ENCODE measurements around the gene CTSE. TPM values are rescaled to one million over a fixed set of nuclear protein-coding genes. Genes with fewer than 3 reads are reported as not detected.

The CTSE gene
- polyA plus RNA-seq, 2 of the 4 experiments (the other 2 are of a cell fraction), result not detected

GRCh38 chr1:205980237-205980870, 43.3 kb downstream of the CTSE start:
- POLR2A ChIA-PET, result no interaction called here
- Histone ChIP-seq H3K4me1 (peaks cover 21% of the 10 kb centered on the region), H3K4me2 (no peak overlapping the region), H3K4me3 (no peak overlapping the region), H3K9me3 (no peaks in the 10 kb centered on the region), H3K27ac (no peak overlapping the region)
- DNase-seq (ENCODE audit: low read depth in 1 of 2, low spot score in 1 of 2), result no peak
- no peak for FAIRE-seq
- no peak for TF ChIP-seq REST (IDR thresholded peaks at IDR 0.05)
- TF ChIP-seq HOXB5 (CRISPR knock-in tag; IDR thresholded peaks at IDR 0.05), result no peak
- no peak for TF ChIP-seq MAFK (IDR thresholded peaks at IDR 0.05; ENCODE audit: partially characterized antibody)
- TF ChIP-seq ZC3H11A (IDR thresholded peaks at IDR 0.05), result no peak
- TF ChIP-seq PBX3 (IDR thresholded peaks at IDR 0.05), result no peak
- no peak for TF ChIP-seq BCL3 (IDR thresholded peaks at IDR 0.05)
- TF ChIP-seq HDAC2 (IDR thresholded peaks at IDR 0.05), result no peak
- no peak for TF ChIP-seq RCOR1 (IDR thresholded peaks at IDR 0.05; ENCODE audit: low read depth, low read length)
- no peak for TF ChIP-seq ZNF302 (CRISPR knock-in tag; IDR thresholded peaks at IDR 0.05)
- no peak for TF ChIP-seq MAX (IDR thresholded peaks at IDR 0.05)
- TF ChIP-seq HOXA7 (CRISPR knock-in tag; IDR thresholded peaks at IDR 0.05), result no peak
- TF ChIP-seq POLR2A (IDR thresholded peaks at IDR 0.05; ENCODE audit: low read length), result no peak
- TF ChIP-seq MYC (IDR thresholded peaks at IDR 0.05; ENCODE audit: borderline replicate concordance, low read length), result no peak
- TF ChIP-seq RFX5 (IDR thresholded peaks at IDR 0.05), result no peak
- no peak for TF ChIP-seq JUNB (IDR thresholded peaks at IDR 0.05)
- TF ChIP-seq ESRRA (IDR thresholded peaks at IDR 0.05; ENCODE audit: borderline replicate concordance, low read length), result no peak
- ATAC-seq, result no peak
- CTCF ChIA-PET, result interaction anchor here (1.6 to 13.5 kb wide), 9 partner anchors 11 to 188 kb away, joined by 4 to 822 read pairs (median 80); no protein-coding TSS in a partner anchor
- WGBS (ENCODE audit: missing lambda C conversion rate), result 86% methylated on average over 3 of the region's 3 CpGs

- ChIA-PET CTCF (interaction anchor here (1.0 to 13.5 kb wide), 13 partner anchors 10 to 321 kb away, joined by 4 to 822 read pairs (median 60); partner anchors contain the start of gene SLC26A9), POLR2A (no interaction called here)
- WGBS (ENCODE audit: missing lambda C conversion rate), result 56% methylated on average over 6 of the region's 6 CpGs
- TF ChIP-seq POLR2A (IDR thresholded peaks at IDR 0.05; ENCODE audit: low read length), result no peak
- no peak for TF ChIP-seq ELK1 (IDR thresholded peaks at IDR 0.05; ENCODE audit: low read depth, low read length)
- no peak for TF ChIP-seq CBX8 (IDR thresholded peaks at IDR 0.05)
- no peak for TF ChIP-seq MAX (IDR thresholded peaks at IDR 0.05)
- TF ChIP-seq EHMT2 (IDR thresholded peaks at IDR 0.05; ENCODE audit: low read depth), result no peak
- no peak for TF ChIP-seq CBX2 (IDR thresholded peaks at IDR 0.05; ENCODE audit: borderline replicate concordance, low read depth)
- no peak for TF ChIP-seq JUN (IDR thresholded peaks at IDR 0.05)
- no peak for TF ChIP-seq HDAC2 (IDR thresholded peaks at IDR 0.05)
- TF ChIP-seq PHF8 (IDR thresholded peaks at IDR 0.05; ENCODE audit: borderline replicate concordance, low read depth), result no peak
- no peak for TF ChIP-seq CHD4 (IDR thresholded peaks at IDR 0.05; ENCODE audit: borderline replicate concordance)
- TF ChIP-seq BHLHE40 (IDR thresholded peaks at IDR 0.05; ENCODE audit: low read depth, low read length), result no peak
- TF ChIP-seq CTCF (IDR thresholded peaks at IDR 0.05), result no peak
- no peaks in the 10 kb centered on the region for H3K9me3 ChIP-seq
- H3K27ac ChIP-seq, result no peak overlapping the region
- peaks cover 21% of the 10 kb centered on the region for H3K4me1 ChIP-seq
- no peak for FAIRE-seq
- no peak overlapping the region for H3K4me3 ChIP-seq
- no peak for DNase-seq (ENCODE audit: low read depth in 1 of 2, low spot score in 1 of 2)
- ATAC-seq, result no peak
- no peak overlapping the region for H3K4me2 ChIP-seq
Observed at GRCh38 chr1:205979301-205979700, 44.4 kb downstream of the CTSE start.
